HG02840 (cell line): ENCODE data around the gene GABARAPL2.
"Not testable (repeated sequence)": the region's sequence is repeated elsewhere in the genome, so short reads cannot be mapped to it uniquely, and the experiment has no call there.

Source experiments
- ATAC-seq: cut with Tn5 transposase; IDR thresholded peaks from one replicate; pipeline ENCODE4 v1.9.1; 2021; ENCODE audit warnings: mild to moderate bottlenecking, moderate library complexity, moderate number of reproducible peaks; ENCODE audit not compliant: unreplicated experiment, low FRiP score

GABARAPL2 gene

GRCh38 chr16:75588716-75589115 lies 22.5 kb downstream of the GABARAPL2 start:
- ATAC-seq, result no peak

DNA sequence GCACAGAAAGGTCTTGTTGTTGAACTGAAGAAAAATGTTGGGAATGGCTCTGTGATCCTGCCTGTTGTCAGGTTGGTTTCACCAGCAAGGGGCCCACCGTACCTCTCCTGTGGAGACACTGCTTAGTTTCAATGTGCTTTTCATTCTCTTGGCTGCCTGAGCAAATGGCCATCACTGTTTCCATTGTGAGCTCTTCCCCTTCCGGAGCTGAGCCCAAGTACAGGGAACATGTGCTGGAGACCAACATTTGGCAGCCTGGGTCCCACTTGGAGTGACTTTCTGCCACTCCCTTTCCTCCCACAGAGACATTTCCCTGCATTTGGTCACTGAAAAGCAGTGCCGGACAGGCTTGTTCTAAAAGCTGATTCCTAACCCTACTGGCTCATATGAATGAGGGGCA lies 23.1 kb downstream of the GABARAPL2 start:
- ATAC-seq, result no peak

DNA sequence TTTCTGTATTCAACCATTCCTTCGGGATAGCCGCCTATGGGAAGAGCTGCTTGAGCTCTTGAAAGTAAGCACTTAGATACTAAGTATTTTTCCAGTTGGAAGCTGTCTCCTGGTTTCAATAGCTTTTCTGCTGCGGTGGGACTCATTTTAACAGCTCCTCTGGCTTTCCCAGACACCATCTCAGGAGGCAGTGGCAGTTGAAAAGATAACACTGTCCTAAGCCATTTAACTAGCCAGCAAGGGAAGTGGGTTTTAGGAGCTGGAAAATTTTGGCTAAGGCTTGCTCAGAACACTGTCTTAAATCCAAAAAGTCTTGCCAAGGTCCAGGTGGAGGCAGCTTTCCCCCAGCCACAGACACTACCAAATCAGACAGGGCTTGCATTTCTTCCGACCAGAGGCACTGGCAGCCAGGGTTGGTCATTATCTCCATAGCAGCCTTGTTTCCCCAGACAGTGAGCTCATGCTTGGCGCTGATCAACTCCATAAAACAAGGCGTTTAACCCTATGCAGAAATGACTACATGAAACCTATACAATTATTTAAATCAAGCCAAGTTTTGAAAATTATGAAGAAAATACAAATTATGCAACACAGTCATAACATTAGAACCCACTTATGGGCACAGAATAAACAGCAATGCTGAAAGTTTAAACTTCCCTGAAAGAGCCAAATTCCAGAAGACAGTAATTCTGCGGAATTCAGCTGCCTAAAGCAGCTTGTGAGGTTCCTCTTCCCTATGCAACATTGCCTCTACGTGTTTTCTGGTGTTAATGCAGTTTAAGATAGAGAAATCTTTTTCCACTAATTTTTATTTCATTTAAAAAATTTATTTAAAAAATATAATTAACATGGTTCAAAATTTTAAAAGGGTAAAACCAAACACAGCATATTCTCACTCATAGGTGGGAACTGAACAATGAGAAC lies 25.0 kb downstream of the GABARAPL2 start:
- no peak for ATAC-seq

DNA sequence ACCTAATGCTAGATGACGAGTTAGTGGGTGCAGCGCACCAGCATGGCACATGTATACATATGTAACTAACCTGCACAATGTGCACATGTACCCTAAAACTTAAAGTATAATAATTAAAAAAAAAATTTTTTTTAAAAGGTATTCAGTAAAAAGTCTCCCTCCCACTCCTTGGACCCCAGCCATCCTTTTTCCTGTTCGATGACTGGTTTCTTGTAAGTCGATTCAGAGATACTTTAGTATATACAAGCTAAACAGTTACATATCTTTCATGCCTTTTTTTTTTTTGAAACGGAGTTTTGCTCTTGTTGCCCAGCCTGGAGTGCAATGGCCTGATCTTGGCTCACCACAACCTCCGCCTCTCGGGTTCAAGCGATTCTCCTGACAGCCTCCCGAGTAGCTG lies 25.7 kb downstream of the GABARAPL2 start:
- ATAC-seq, result not testable (repeated sequence)

- no peak for ATAC-seq
Measured at GRCh38 chr16:75593308-75593707, 27.1 kb downstream of the GABARAPL2 start.

DNA sequence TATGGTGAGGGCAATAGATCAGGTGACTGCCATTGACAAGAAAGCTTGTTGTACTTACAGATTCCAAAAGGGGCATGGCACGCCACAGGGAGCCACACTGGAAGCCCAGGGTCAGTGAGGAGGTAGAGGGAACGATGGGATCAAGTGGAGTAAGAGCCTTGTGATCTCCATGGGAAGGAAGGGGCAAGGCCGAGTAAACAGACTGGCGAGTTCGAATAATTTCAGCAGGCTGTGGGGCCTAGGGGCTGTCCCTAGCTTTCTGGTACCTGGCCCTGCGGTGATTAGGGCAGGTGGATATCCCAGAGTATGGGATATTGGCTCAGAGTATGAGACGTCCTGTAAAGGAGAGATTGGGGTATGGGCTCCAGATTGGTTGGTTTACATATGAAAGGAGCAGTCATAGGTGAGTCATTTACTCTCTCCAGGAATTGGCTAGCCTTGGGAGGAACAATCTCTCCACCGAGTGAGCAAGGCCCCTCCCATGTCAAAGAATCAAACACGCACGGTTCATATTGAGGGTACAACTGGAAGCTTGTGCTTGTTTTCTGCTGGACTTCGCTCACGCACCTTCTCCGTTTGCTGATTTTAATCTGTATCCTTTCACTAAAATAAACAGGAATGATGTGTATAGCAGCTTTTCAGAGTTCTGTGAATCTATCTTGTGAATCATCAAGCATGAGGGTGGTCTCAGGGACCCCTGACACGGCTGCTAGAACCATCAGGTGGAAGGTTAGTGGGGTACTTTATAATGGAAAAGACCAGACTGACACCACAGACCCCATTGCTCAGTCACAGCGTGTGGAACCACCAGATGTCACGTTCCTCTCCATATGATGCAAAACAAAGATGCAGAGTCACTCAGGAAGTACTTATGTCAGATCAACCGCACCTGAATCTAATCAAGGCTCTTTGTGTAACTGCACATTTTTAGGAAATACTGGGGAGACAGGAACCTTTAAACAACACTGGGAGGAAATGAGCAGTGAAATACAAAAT lies 27.9 kb downstream of the GABARAPL2 start:
- no peak for ATAC-seq

- ATAC-seq, result no peak
Measured at GRCh38 chr16:75599452-75600277, 33.5 kb downstream of the GABARAPL2 start.

DNA sequence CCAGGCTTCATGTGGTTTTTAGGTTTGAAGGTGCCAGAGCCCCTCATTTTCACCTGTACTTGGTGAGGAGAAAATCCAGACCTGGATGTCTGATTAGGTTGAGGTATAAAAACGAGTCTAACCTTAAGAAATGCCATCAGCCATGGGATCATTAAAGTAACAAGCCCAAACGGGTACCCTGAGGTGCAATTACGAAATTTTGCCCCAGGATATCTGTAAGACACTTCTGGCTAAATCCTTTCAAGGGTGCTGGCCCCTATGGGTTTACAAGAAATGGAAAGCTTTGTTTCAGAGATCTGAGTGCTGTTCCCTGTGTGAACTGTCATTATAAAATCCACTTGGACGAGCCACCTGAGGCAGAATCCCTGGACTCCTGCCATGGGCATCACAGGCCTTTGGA lies 37.1 kb downstream of the GABARAPL2 start:
- ATAC-seq, result no peak

DNA sequence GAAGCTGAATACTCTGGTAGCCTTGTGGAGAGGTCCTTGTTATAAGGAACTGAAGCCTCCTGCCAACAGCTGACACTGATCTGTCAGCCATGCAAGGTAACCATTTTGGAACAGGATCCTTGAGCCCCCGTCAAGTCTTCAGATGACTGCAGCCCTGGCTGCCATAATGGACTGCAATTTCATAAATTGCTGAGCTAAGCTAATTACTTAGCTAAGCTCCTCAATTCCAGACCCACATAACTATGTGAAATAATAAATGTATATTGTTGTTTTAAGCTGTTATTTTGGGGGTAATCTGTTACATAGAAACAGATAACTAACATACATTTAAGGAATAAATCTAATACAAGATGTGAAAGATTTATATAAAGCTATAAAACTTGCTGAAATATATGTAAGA lies 40.3 kb downstream of the GABARAPL2 start:
- no peak for ATAC-seq

DNA sequence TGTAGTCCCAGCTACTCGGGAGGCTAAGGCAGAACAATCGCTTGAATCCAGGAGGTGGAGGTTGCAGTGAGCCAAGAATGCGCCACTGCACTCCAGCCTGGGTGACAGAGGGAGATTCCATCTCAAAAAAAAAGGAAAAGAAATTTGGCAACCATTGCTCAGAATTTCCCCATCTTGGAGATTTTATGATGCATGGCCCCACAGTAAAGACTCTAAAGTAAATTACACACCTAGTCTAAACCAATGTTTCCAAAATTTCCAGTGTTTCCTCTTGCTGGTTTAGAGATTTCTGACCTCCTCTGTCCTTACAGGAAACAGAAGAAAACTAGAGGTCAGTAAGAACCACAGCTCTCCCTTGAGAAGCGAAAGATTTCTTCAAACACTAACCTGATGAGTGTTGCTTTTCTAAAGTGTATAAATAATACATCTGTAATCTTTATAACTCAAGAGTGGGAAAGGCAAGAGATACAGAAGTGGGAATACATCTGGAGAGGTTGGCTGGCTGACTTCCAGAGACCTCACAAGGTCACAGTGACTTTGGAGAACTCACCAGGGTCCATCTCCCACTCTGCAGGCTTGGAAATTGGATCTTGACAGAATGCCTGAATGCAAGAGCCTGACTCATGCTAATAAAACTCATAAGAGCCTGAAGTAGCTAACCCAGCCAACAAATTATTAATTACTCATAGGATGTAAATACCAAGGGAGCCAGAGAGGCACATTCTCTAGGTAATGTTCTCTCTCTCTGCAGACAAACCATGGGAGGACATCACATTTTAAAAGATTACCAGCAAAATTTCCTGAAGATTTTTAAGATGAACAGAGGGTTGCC lies 48.1 kb downstream of the GABARAPL2 start:
- no peak for ATAC-seq

- no peak for ATAC-seq
Measured at GRCh38 chr16:75615619-75616018, 49.4 kb downstream of the GABARAPL2 start.

DNA sequence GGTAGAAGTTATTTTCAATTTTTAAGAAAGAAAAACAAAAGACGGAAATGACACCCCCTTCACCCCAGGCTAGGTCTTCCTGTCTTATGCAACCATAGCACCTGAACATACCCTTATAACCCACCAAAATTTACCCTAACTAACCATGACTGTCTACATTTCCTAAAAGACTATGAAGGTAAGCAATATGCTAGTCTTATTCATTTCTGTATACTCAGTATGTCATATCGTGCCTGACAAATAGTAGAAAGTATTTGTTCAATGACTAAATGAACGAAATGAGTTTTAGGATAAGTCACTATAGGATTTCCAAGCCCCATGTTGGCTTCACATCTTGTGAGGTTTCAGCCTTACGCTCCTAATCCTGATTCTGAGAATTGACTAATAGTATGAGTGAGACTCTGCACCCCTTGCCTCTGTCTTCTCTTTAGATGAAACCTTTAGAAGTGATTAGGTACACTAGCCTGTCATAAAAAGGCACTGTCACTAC lies 50.4 kb downstream of the GABARAPL2 start:
- no peak for ATAC-seq

DNA sequence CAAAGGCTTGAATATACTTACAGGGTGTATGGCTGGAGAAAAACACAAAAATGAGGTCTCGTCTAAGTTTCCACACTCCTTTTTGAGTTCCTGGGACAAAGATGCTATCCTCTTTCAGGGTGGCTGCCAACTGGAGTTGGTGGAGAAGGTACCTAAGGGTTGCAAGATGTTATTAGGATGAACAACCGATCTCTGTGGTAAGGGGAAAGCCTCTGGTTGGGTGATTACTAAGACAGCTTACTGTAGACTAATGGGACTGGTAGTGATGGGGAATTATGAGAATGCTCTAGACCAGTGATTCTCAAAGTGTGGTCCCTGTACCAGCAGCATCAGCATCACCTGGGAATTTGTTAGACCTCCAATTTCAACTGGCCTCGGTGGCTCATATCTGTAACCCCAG lies 50.9 kb downstream of the GABARAPL2 start:
- no peak for ATAC-seq

- ATAC-seq, result no peak
Measured at GRCh38 chr16:75618780-75619179, 52.6 kb downstream of the GABARAPL2 start.

DNA sequence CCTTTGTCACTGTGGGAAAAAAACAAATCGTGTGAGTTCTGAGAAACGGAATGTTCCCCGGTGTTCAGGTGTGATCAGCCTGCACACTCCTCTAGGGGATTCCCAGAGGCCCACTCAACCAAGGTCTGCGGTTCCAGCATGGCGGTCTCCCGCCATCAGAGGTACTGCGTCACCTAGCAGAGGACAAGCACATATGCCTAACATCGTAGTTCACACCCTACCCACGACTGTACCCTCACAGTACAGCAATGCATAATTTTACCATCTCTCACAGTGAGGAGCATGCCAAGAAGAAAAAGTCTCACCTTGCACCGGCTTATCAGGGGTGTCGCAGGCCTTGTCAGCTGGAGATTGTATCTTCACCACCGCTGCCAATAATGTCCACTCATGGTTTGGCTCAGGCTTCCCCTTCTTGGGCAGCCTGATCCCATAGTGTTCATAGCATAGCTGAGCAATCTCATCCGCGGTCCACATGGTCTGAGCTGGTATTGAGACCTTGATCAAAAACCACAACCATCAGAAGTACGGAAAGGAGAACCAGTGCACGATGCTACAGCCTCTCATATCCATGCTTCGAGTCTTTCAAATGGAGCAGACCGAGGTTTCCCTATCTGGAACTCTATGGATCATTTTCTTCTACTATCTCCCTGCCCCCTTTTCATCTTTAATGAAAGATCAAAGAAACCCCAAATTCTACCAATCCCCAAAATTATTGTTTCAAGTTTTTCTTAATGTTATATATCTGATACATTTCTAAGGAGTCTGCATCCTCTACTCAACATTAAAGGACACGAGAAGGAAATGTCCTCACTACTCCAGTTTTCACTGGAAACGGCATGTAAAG lies 54.4 kb downstream of the GABARAPL2 start:
- ATAC-seq, result no peak

DNA sequence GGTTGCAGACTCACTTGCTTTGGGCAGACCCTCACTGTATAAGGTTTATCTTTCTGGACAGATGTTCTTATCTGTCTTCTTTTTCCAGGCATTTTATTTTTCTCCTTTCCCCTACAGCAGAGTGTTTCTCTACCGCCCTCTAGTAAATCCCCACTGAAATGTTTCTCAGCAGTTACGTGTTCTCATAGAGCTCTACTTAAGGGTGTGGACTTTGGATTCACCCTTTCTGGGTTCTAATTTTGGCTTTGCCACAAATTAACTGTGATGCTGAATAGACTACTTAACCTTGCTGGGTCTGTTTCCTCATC lies 54.9 kb downstream of the GABARAPL2 start:
- ATAC-seq, result no peak

DNA sequence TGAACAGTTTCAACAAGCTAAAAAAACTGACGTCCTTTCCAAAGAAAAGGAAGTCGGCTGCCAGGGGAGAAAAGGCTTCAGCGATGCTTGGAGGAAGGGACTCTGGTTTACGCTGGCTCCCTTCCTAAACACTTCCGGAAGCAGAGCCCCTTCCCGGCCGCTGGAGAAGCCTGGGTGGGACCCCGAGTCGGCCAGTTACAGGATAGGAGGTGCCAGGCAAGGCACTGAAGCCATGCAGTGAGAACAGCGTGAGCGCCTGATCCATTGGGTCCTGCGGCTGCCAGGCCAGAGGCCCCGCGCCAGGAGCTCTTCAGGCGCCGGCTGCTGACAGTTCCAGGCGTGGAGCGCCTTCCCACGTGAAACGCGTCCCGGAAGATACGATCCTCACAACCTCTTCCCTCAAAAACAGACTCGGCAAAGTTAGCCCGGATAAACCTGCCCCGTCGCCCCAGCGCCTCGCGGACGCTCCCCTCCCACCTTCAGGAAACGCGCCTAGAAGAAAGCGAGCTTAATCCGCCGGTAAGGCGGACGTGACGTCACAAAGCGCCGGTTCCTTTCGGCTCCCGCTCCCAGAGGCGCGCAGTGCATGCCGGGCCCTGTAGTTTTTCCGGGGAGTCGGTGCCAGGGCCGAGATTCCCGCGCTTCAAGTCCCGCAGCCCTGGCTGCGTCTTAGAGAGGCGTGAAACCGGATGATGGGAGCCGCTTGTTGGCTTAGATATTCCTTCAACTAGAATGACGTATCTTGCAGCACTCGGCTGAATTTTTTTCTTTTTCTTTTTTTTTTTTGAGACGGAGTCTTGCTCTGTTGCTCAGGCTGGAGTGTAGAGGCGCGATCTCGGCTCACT lies 56.8 kb downstream of the GABARAPL2 start, which contains the start of gene ADAT1:
TSS of gene ADAT1 (minus strand) at position 521 of the 845 bp plus-strand sequence. CDS start 2,482 bp downstream, outside the sequence.
- peak; percentile 90 for ATAC-seq
